Omental fat pad (tissue), 4 donors: ENCODE measurements around the gene DNAH10. TPM values are rescaled to one million over a fixed set of nuclear protein-coding genes. Genes with fewer than 3 reads are reported as not detected.

Source experiments
- ATAC-seq: fragments of 150-250 bp; one replicate; pipeline ENCODE4 v1.9.1; 2016; ENCODE audit warnings: mild to moderate bottlenecking, moderate library complexity; ENCODE audit not compliant: low FRiP score
- DNase-seq: peaks from one replicate; pipeline ENCODE4 v3.0.0-alpha.2; 2019; ENCODE audit warnings: low spot score
- CTCF ChIP-seq, 3 donors: fragments of 450-650 bp; IDR thresholded peaks; one replicate each; pipeline ENCODE4 v1.5.1; 2016 to 2017; ENCODE audit warnings: antibody characterized with exemption in 3 of 3, mild to moderate bottlenecking in 3 of 3, moderate library complexity in 2 of 3
- total RNA-seq, 4 donors: library from RNA; depleted of rRNA; stranded (reverse); fragments of >200 nt; gene quantifications; one replicate each; pipeline ENCODE4 v1.1.0, GENCODE V29; 2016

Gene DNAH10
- total RNA-seq, 4 donors from 2014 or later, result 0.06 to 2.3 (median 0.48) TPM; not detected in 1

GRCh38 chr12:123720141-123720814 is 41.8 kb upstream of the DNAH10 start:
- ATAC-seq (no peak), DNase-seq (no peak)
- no peak for TF ChIP-seq CTCF (IDR thresholded peaks at IDR 0.05)

- DNase-seq (no peak), ATAC-seq (no peak)
- no peak for TF ChIP-seq CTCF (IDR thresholded peaks at IDR 0.05)
Observed at GRCh38 chr12:123721245-123721644, 40.9 kb upstream of the DNAH10 start.

GRCh38 chr12:123723011-123723410 is 39.1 kb upstream of the DNAH10 start:
- DNase-seq, result no peak
- TF ChIP-seq CTCF (IDR thresholded peaks at IDR 0.05), result no peak
- no peak for ATAC-seq

DNA sequence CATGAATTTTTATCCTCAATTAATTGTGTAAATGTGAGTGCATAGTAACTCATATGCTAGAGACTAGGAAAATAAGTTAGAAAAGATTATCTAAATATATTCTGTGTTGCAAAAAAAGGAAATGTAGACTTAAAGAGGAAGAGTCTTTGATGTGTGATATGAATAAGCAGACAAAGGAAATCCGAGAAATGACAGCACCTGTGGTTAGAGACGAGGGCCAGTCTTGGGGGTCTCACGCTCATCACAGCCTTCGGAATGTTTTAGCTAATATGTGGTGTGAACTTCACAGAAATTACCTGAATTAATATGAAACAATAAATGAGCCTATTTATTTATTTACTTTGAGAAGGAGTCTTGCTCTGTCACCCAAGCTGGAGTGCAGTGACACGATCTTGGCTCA is 38.3 kb upstream of the DNAH10 start:
- ATAC-seq, result no peak
- no peak for DNase-seq
- TF ChIP-seq CTCF (IDR thresholded peaks at IDR 0.05), result no peak

DNA sequence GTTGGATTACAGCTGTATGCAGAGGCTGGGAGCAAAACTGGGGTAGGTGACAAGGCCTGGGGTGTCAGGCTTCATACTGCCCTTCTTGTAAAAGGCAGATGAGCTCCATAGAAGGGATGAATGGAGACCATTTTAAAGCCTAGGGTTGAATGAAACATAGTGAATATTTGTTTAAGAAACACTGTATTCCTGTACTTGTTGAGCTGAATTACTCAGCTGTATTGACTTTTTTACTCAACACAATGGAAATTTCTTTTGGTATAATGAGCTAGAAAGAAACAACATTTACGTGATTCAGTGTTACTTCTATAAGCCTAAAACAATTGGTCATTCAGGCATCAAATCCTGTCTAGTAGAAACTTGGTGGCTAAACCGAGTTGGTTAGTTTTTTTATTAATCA is 35.9 kb upstream of the DNAH10 start:
- TF ChIP-seq CTCF (IDR thresholded peaks at IDR 0.05), result no peak
- no peak for ATAC-seq
- no peak for DNase-seq

DNA sequence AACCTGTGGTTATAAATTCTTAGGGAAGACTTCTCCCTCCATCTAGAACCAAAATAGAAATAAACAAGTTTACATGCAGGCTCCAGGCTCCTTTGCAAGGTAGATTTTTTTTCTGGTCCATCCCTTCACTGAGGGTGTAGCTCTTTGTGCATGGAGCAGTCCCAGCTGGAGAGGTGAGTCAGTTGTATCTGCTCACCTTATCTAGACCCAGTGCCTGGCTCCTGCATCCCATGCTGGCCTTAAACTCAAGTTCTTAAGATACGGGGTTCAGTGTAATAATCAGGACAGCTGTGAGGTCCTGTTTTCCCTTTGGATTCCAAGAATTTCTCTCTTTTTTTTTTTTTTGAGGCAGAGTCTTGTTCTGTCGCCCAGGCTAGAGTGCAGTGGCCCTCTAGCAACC is 35.1 kb upstream of the DNAH10 start:
- DNase-seq, result no peak
- no peak for TF ChIP-seq CTCF (IDR thresholded peaks at IDR 0.05)
- ATAC-seq, result no peak

DNA sequence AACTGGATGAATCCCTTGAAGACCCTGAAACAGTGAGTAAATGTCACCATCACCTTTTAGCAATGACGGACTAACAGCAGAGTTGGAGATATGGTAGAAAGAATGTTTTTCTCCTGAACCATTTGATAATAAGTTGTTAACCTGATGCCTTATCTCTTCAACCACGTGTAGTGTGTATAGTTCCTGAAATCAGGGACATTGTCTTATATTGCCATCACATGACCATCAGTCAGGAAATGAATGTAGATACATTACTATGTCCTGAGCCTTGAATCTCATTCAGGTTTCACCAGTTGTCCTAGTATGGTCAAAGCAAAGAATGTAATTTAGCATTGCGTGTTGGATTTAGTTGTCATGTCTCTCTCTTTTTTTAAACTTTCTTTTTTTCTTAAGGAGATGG is 34.2 kb upstream of the DNAH10 start:
- ATAC-seq (no peak), DNase-seq (no peak)
- no peak for TF ChIP-seq CTCF (IDR thresholded peaks at IDR 0.05)
